RWPE1 (cell line): ENCODE data around the gene PCBP1.

Experiments used
- CTCF ChIA-PET: fragments of 350-600 bp; sonication (Branson Sonifier 250); formaldehyde crosslinking; extraction: SDS; loops from one replicate; lab custom pipeline; 2021; lab: Yijun Ruan, JAX
- POLR2A ChIA-PET: fragments of 400-600 bp; formaldehyde crosslinking; extraction: SDS; loops from one replicate; lab custom pipeline; 2020; ENCODE audit warnings: antibody characterized with exemption; ENCODE audit not compliant: low non-redundant PET; lab: Yijun Ruan, JAX
- DNase-seq: peaks from one replicate; pipeline ENCODE4 v3.0.0; 2012; ENCODE audit warnings: low spot score
- H3K27ac ChIP-seq: fragments of 450-650 bp; 2 replicates; pipeline ENCODE4 v1.5.1; 2017
- TF ChIP-seq, protein P1 (sequence below): fragments of 450-650 bp; conservative IDR thresholded peaks from 2 replicates; pipeline ENCODE4 v1.5.1; 2017; ENCODE audit warnings: low read depth, mild to moderate bottlenecking

PCBP1 gene

DNA sequence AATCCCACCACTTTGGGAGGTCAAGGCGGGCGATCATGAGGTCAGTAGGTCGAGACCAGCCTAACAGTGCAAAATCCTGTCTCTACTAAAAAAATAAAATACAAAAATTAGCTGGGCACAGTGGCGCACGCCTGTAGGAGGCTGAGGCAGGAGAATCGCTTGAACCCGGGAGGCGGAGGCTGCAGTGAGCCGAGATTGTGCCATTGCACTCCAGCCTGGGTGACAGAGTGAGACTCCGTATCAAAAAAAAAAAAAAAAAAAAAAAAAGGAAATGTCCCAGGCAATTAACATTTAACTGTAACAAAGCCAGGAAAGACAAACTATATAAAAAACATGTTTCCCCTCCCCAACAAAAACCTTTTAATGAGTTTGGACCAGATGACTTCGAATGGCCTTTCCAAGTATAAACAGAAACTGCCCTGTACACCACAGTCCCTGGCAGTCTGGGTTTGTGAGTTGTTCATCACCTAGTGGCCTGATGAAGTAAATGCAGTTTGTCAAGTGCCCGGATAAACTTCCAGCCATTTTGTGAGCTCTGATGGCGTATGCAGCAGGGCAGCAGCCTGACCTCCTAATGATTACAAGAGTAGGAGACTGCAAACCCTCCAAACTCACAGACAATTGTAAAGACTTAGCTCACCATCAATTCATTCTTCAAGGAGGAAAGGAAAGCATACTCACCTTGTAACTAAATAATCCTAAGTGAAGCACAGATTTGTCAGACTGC is 16.6 kb upstream of the PCBP1 start:
- DNase-seq: peak; percentile 86
- CTCF ChIA-PET: interaction anchor here (0.5 to 1.0 kb wide), 7 partner anchors 13 to 155 kb away, joined by 3 to 12 read pairs (median 4); no protein-coding TSS in a partner anchor
- TF ChIP-seq, protein P1, sequence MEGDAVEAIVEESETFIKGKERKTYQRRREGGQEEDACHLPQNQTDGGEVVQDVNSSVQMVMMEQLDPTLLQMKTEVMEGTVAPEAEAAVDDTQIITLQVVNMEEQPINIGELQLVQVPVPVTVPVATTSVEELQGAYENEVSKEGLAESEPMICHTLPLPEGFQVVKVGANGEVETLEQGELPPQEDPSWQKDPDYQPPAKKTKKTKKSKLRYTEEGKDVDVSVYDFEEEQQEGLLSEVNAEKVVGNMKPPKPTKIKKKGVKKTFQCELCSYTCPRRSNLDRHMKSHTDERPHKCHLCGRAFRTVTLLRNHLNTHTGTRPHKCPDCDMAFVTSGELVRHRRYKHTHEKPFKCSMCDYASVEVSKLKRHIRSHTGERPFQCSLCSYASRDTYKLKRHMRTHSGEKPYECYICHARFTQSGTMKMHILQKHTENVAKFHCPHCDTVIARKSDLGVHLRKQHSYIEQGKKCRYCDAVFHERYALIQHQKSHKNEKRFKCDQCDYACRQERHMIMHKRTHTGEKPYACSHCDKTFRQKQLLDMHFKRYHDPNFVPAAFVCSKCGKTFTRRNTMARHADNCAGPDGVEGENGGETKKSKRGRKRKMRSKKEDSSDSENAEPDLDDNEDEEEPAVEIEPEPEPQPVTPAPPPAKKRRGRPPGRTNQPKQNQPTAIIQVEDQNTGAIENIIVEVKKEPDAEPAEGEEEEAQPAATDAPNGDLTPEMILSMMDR: peak; percentile 91
- POLR2A ChIA-PET: interaction anchor here (1.0 kb wide), 1 partner anchor 156 kb away, joined by 3 read pairs; the partner anchor contains the start of gene MXD1
- peak overlapping the region; percentile 44 for H3K27ac ChIP-seq

DNA sequence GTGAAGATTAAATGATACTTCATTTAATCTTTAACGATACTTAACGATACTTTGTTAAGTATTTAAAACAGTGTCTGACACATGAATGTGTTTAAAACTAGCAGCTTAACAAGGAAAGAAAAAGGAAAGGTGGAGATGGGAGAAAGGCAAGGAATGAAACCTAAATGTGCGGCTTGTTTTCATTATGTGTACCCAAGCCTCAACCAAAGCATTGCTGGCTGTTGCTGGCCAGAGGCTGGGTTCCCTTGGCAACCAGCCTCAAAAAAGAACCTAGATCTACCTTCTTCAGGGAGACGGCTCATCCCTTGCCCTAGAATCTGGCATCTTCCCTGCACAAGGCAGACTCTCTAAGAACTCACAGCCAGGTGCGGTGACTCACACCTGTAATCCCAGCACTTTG is 13.8 kb upstream of the PCBP1 start:
- ChIA-PET CTCF (interaction anchor here (0.9 kb wide), 1 partner anchor 27 kb away, joined by 3 read pairs; no protein-coding TSS in a partner anchor), POLR2A (no interaction called here)
- DNase-seq: no peak
- TF ChIP-seq, protein P1: no peak
- no peak overlapping the region for H3K27ac ChIP-seq

DNA sequence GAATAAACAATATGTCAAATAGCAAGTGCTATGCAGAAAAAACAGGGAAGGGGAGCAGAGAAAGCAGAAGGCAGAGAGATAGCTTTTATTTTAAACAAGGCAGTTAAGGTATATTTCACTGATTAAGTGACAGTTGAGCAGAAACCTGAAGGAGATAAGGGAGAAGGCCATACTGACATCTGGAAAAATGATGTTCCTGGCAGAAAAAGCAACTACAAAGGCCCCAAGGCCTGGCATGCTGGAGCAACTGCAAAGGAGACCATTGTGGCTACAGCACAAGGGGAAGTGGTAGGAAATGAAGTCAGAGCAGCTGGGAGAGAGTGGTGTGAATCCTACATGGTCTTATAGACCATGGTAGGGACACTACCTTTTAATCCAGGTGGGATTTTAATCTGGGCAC is 8.9 kb upstream of the PCBP1 start:
- ChIA-PET POLR2A (no interaction called here), CTCF (no interaction called here)
- H3K27ac ChIP-seq: no peak overlapping the region
- no peak for DNase-seq
- TF ChIP-seq, protein P1: no peak

DNA sequence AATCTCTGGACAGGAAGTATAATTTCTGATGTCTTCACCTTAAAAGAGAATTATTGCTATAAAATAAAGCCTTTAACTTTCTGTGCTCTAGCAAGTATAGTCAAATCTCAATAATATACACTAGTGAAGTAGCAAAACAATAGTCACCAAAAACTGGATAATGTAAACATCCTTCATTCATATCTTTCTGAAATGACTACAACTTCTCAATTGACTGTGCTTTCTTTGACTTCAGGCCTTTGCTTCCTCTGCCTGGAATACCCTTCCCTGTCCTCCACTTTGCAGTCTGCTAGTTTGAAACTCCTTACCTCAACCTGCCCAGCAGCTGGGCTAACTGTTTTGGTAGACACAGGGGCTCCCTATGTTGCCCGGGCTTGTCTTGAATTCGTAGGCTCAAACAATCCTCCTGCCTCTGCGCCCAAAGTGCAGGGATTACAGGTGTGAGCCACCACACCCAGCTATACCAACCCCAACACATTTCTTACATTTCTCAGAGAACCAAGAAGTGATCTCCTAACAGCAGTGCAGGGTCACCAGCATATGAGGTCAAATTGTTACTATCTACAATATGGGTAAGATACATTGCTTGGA is 6.6 kb upstream of the PCBP1 start:
- TF ChIP-seq, protein P1: no peak
- ChIA-PET CTCF (no interaction called here), POLR2A (no interaction called here)
- peak overlapping the region; percentile 70 for H3K27ac ChIP-seq
- DNase-seq: no peak

DNA sequence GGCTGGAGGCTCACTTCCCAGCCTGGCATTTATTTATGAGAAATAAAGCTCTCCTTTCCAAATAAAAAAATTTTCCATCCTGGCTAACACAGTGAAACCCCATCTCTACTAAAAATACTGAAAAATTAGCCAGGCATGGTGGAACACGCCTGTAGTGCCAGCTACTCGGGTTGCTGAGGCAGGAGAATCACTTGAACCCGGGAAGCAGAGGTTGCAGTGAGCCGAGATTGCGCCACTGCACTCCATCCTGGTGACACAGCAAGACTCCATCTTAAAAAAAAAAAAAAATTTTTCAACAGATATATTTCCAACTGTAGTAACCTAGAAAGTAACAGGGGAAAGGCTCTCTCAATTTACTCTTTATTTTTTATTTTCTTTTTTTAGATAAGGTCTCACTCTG is 6.1 kb upstream of the PCBP1 start:
- H3K27ac ChIP-seq: peak overlapping the region; percentile 70
- no peak for DNase-seq
- TF ChIP-seq, protein P1: no peak
- CTCF ChIA-PET: no interaction called here
- POLR2A ChIA-PET: no interaction called here

DNA sequence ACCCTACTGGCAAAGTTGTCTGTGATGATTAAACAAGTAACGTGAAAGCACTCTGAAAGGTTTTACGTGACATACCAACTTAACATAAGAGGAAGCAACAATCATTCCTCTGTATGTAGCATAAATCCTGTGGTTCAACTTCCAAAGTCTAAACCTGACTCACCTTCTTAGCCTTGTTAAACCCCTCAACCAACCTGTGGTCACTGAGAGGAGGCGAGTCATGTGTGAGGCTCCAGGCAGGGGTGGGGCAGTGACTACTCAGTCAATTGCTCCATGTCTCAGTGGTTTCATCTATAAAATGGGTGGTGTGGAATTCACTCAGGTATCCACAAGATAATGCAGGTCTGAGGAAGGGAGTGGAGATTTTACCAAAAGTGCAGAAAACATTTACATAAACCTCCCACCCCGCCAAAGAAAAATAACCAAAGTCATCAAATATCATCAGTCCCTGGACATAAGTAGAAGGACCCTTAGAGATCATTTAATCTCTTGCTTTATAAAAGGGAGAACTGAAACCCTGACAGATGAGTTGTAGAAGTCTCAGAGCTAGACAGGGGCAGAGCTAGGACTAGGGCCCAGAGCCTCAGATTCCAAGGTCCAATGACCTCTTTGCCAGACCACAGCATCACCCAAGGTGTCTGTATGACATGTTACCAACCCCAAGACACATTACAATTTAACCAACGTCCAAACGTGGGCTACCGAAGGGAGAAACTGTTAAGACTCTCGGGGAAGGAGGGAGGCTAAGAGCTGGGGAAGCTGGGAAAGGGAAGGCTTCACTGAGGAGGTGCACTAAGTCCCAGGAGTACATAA is 3.7 kb upstream of the PCBP1 start:
- POLR2A ChIA-PET: interaction anchor here (1.4 kb wide), 1 partner anchor 167 kb away, joined by 3 read pairs; no protein-coding TSS in a partner anchor
- H3K27ac ChIP-seq: no peak overlapping the region
- DNase-seq: peak; percentile 55
- TF ChIP-seq, protein P1: no peak
- CTCF ChIA-PET: no interaction called here
